ENCODE measurements around the gene HMGXB3.

DNA sequence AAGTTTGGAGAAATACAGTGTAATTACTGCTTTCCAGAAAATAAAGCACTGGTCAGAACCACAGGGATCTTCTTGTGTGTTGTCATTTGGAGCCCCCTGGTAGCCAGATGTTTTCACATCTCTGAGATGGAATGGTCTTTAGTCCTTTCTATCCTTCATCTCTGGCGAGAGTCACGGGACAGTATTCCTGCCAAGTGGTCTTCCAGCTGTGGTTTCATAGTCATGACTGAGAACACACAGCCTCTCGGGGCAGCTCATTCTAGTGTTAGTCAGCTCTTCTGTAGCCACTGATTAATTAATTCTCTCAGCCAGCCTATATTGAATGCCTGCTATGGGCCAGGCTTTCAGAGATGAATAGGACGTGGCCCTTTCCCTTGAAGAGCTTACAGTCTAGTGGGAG is 34.1 kb downstream of the HMGXB3 start:
- TF ChIP-seq, protein P1, sequence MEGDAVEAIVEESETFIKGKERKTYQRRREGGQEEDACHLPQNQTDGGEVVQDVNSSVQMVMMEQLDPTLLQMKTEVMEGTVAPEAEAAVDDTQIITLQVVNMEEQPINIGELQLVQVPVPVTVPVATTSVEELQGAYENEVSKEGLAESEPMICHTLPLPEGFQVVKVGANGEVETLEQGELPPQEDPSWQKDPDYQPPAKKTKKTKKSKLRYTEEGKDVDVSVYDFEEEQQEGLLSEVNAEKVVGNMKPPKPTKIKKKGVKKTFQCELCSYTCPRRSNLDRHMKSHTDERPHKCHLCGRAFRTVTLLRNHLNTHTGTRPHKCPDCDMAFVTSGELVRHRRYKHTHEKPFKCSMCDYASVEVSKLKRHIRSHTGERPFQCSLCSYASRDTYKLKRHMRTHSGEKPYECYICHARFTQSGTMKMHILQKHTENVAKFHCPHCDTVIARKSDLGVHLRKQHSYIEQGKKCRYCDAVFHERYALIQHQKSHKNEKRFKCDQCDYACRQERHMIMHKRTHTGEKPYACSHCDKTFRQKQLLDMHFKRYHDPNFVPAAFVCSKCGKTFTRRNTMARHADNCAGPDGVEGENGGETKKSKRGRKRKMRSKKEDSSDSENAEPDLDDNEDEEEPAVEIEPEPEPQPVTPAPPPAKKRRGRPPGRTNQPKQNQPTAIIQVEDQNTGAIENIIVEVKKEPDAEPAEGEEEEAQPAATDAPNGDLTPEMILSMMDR (IDR thresholded peaks at IDR 0.05), result no peak
- TF ChIP-seq EZH2 (IDR thresholded peaks at IDR 0.05), result no peak
- TF ChIP-seq EZH2phosphoT487 (IDR thresholded peaks at IDR 0.05), result no peak

All from neural progenitor cell (in vitro differentiated cells).